Stimulated activated CD4-positive, alpha-beta T cell treated with anti-CD3 and anti-CD28 coated beads, Interleukin-1b, Interleukin-23, amount 100 ng/mL, for 1 hour (primary cell): ENCODE measurements around the gene LRRC8D.
"Not testable (repeated sequence)": the region's sequence is repeated elsewhere in the genome, so short reads cannot be mapped to it uniquely, and the experiment has no call there.

Experiments
- DNase-seq, 2 donors: peaks; one replicate each; pipeline ENCODE4 v3.0.0-alpha.2; 2020; ENCODE audit warnings: low read depth in 2 of 2

LRRC8D gene

DNA sequence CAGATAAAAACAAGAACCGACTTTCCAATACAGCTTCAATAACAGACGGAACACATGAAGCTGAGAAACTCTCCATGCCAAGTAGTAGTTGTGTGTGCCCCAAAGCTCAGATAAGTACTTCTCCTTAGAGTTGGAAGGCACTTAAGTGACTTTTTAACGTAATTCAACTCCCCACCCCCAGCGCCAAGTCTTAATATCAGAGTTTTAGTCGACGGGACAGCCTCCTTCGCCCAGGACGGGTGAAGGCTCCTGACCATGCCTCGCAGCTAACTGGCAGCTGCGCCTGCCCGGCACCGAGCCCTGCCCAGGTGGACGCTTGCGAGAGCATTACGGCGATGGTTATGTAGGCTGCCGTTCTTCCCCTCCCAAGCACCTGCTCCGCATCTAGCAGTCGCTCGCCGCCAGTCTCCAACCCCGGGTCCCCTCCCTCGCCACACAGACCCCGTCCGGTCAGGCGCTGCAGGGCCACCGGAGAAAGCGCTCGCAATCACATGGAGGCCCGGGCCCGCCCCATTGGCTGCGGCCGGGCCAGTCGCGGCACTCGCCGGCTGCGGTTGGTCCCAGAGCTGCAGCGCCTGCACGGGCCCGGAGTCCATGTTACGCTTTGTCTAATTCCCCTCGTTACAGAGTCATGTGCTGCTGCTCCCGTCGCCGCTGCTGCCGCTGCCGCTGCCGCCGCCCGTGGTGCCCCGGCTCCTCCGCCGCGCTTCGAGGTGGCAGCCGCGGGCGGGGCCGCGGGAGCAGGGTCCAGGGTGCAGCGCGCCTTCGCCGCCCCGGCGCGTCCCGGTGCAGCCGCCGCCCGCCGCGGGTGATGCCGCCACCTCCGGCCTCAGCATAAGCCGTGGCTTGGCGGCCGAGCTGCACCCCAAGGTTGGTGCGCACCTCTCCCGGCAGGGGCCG lies at the start of gene LRRC8D:
TSS of gene LRRC8D (plus strand) at position 611 of the 900 bp plus-strand sequence. CDS start 112,037 bp downstream, outside the sequence.
- peak in 1 of 2 donors; percentile 36 for DNase-seq

DNA sequence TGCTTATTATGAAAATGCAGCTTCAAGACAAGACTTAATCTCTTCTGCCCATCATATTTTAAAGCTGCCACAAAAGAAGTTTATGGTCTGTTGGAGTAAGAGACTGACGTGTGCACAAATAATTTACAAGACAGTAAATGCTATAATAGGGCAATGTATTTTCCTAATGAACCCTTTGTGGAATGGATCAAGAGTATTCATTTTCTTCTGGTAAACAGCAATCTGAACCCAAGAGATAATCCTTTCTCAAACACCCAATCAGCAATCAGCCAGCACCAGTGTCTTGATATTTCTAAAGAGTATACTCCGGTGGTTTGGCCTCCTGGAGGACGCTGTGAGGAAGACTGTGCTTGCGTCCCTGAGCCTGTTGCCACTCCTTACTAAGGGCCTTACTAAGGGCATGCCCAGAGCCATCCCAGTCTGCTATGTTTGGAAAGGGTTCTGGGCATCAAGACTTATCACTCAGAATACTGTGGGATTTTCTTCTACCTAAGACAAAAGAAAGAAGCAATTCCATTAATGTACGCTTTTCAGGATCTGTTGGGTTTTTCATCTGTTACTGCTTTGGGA lies 48.8 kb upstream of the LRRC8D start:
- no peak for DNase-seq

DNA sequence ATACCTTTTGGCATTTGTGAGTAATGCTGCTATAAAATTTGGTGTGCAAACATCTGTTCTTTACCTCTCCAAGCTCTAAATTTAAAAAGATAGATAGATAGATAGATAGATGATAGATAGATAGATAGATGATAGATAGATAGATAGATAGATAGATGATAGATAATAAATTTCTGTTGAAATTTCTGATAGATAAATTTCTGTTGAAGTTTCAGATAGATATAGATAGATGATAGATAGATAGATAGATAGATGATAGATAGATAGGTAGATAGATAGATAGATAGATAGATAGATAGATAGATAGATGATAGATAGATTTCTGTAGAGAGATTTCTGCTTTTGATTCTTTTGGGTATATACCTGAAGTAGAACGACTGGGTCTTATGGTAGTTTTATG lies 44.7 kb upstream of the LRRC8D start:
- DNase-seq: not testable (repeated sequence)

DNA sequence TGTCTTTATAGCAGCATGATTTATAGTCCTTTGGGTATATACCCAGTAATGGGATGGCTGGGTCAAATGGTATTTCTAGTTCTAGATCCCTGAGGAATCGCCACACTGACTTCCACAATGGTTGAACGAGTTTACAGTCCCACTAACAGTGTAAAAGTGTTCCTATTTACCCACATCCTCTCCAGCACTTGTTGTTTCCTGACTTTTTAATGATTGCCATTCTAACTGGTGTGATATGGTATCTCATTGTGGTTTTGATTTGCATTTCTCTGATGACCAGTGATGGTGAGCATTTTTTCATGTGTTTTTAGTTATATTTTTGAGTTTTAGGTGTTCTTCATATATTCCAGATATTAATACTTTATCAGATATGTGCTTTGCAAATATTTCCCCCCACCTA lies 43.6 kb upstream of the LRRC8D start:
- DNase-seq: not testable (repeated sequence)

- DNase-seq: no peak
Observed at GRCh38 chr1:89779151-89779940, 41.5 kb upstream of the LRRC8D start.

- no peak for DNase-seq
Observed at GRCh38 chr1:89780721-89781120, 40.1 kb upstream of the LRRC8D start.

- peak; percentile 18 to 77 for DNase-seq
Observed at GRCh38 chr1:89781494-89782126, 39.2 kb upstream of the LRRC8D start.

DNA sequence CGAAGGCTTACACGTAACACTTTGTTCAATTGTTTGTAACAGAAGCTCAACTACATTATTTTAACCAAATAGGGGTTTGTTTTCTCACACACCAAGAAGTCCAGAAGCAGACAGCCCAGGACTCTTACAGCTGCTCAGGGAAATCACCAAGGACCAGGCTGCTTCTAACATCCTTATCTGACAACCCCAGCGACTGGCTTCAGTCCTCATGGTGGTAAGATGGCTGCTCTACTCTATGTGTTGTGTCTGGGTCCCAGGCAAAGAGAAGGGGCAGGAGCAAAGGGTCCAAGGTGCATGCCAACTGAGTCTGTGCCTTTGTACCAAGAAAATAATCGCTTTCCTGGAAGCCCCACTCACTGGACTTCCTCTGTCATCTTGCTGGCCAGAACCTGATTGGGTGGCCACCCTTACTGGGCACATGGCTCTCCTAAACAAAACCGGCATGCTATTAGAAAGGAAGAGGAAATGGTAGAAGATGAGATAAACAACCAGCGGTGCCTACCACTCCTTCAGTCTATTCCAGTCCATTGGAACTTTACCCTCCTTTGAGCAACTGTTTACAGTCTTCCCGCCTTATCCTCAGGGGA lies 34.1 kb upstream of the LRRC8D start:
- DNase-seq: no peak

DNA sequence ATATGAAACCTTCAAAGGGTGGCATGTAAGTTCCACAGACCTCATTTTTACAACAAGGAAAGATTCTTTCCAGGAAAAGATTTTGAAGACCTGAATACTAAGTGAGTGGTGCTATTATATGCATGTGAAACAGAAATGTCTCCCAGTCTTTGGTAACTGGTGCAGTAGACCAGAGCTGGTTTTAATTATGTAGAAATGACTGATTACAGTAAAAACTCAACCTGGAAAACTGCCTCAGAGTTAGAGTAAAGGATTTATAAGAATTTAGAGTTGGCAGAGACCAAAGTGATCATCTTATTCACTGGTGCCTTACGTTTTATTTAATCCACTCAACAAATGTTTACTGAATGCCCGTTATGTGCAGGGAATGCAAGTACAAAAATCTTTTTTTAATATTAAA lies 30.2 kb upstream of the LRRC8D start:
- no peak for DNase-seq

DNA sequence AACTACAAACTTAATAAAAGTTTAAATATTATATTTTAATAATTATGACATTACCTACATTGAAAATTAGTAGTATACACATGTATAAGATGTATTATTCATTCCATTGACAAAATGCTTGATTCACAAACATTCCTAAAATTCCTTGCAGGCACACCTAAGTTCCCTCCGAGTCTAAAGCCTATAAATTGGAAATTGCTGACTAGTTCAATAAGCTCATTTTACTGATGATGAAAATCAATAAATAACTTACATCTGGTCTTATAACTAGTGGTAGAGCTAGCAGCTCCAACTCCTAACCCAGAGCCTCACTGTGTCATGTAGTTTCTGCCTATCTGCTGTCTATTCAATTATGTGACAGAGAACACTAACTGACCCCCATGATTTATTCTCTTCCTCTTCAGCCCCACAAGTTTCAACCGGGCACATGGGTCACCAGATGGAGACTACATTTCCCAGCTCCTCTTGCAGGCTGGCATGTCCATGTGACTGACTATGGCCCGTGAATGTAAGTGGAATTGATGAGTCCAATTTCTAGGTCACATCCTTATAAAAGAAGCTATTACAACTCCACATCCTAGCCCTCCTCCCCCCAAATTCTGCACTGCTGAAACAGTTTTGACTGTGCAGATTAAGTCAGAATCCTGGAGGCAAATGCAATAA lies 29.6 kb upstream of the LRRC8D start:
- no peak for DNase-seq

DNA sequence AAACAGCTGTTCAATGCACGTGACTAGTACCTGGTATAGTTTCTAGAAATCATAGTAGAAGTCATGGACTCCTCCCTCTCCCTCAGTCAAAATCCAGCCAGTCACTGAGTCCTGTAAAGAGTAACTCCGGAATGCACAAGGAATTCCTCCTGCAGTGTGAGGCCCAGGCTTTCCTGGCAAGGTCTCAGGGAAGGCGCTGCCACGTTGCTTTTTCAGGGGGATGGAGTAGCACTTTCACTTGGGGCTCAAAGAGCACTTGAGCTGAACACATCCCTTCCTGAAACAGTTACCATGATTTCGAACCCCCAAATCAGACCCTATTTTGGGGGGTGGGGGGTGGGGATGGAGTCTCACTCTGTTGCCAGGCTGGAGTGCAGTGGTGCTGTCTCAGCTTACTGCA lies 26.4 kb upstream of the LRRC8D start:
- no peak for DNase-seq

DNA sequence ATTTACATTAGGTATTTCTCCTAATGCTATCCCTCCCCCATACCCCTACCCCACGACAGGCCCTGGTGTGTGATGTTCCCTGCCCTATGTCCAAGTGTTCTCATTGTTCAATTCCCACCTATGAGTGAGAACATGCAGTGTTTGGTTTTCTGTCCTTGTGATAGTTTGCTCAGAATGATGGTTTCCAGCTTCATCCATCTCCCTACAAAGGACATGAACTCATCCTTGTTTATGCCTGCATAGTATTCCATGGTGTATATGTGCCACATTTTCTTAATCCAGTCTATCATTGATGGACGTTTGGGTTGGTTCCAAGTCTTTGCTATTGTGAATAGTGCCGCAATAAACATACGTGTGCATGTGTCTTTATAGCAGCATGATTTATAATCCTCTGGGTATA lies 25.3 kb upstream of the LRRC8D start:
- DNase-seq: not testable (repeated sequence)

- DNase-seq: not testable (repeated sequence)
Observed at GRCh38 chr1:89797876-89798275, 23.0 kb upstream of the LRRC8D start.

GRCh38 chr1:89799495-89799894 lies 21.3 kb upstream of the LRRC8D start:
- no peak for DNase-seq

DNA sequence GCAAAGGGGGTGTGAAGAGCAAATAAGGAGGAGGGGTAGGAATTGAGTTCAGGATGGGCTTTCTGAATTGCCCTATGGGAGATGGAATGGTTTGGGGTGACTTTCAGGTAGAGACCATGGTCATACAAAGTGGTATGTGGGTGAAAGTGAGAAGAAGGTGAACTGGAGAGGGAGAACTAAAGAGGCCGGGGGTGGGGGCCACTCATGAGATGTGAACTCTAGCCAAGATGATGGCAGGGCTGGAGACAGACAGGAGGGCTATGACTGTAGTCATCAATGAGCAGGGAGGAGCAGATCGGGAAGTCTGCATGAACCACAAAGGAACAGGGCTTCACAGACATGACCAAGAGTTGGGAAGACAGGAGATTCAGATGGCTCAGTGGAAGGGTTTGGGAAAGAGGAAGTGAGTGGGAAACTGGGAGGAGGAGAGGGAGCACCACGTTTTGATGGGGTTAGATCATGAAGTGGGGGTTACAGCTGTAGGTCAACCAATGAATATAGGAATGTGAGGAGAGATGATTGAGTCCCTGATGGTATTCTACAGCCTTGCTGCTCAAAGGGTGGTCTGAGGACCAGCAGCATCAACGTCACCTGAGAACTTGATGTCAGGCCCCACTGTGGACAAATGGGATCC lies 20.7 kb upstream of the LRRC8D start:
- no peak for DNase-seq

GRCh38 chr1:89800718-89801117 lies 20.1 kb upstream of the LRRC8D start:
- no peak for DNase-seq

- no peak for DNase-seq
Observed at GRCh38 chr1:89802051-89802450, 18.8 kb upstream of the LRRC8D start.

- DNase-seq: no peak
Observed at GRCh38 chr1:89802841-89803240, 18.0 kb upstream of the LRRC8D start.

- peak; percentile 75 to 76 for DNase-seq
Observed at GRCh38 chr1:89804642-89805237, 16.1 kb upstream of the LRRC8D start.

DNA sequence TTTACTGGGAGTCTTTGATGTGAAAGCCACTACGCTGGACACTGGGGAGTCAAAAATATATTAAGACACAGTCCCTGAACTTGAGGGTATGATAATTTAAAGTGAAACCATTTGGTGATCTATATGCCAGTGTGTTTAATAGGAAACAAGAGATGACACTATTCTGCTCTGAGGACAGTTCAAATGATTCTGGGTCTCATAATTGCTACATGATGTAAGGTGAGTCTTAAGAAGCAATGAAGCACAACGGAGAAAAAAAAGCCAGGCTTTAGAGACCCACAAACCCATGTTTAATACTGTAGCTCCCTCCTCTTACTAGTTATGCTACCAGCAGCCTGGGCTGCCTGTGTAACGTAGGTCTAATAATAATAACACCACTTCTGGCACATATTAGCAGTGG lies 14.2 kb upstream of the LRRC8D start:
- DNase-seq: no peak
